HCT116 (cell line): Measurements from ENCODE around the gene PEX6. TPM values are rescaled to one million over a fixed set of nuclear protein-coding genes. Genes with fewer than 3 reads are reported as not detected.

Experiments
- ATAC-seq: fragments of 200-7000 bp; cut with Tn5 transposase; 2 replicates; pipeline ENCODE4 v1.9.1; 2020; ENCODE audit warnings: mild to moderate bottlenecking, moderate library complexity
- BruUV-seq: library from RNA; stranded (reverse); fragments of 400-500 nt; replicated peaks from 2 replicates; lab custom pipeline; 2021; lab: Mats Ljungman, UMichigan
- CTCF ChIA-PET: fragments of 300-600 bp; sonication (Branson Sonifier 250); formaldehyde crosslinking; loops from one replicate; lab custom pipeline; 2021; ENCODE audit warnings: antibody characterized with exemption; lab: Charles Lee
- POLR2A ChIA-PET: fragments of 300-600, 350-600 bp; sonication (Branson Sonifier 250); formaldehyde crosslinking; loops from one replicate; lab custom pipeline; 2021; ENCODE audit warnings: antibody characterized with exemption; lab: Charles Lee
- RAD21 ChIA-PET, 2 experiments: fragments of 300-600 bp; sonication (Branson Sonifier 250); formaldehyde crosslinking; loops; one replicate each; lab custom pipeline; 2023; ENCODE audit warnings: low total read pairs in 2 of 2; ENCODE audit not compliant: uncharacterized antibody in 2 of 2, unreplicated experiment in 2 of 2, low non-redundant PET in 1 of 2; lab: Charles Lee
- DNase-seq: peaks from one replicate; pipeline ENCODE4 v3.0.0-alpha.2; 2010; ENCODE audit warnings: low read depth, low spot score
- H2AFZ ChIP-seq: fragments of 200-600 bp; shearing (Covaris generic), sonication (generic); 2 replicates; pipeline ENCODE4 v1.6.1; 2017; ENCODE audit warnings: low read depth, mixed run types, mixed read lengths, antibody characterized with exemption, low read length; ENCODE audit not compliant: poor library complexity, severe bottlenecking
- H3K27ac ChIP-seq: 2 replicates; pipeline ENCODE4 v1.5.1; 2012; ENCODE audit warnings: low read depth, low read length
- H3K27me3 ChIP-seq: fragments of 200-600 bp; sonication (generic); 2 replicates; pipeline ENCODE4 v1.6.1; 2016; ENCODE audit warnings: mixed run types, low read length, mixed read lengths; ENCODE audit not compliant: insufficient read depth
- H3K36me3 ChIP-seq, 2 experiments: fragments of 200-500 bp in 1 of 2; fragments of 200-600 bp in 1 of 2; sonication (Bioruptor generic) in 1 of 2; sonication (generic) in 1 of 2; 2 replicates each; pipeline versions ENCODE4 v1.5.1 to v1.6.1; 2014 to 2016; ENCODE audit warnings: low read length in 2 of 2, inconsistent platforms in 1 of 2, mixed read lengths in 1 of 2, mixed run types in 1 of 2; ENCODE audit not compliant: insufficient read depth in 2 of 2, control insufficient read depth in 1 of 2
- H3K4me1 ChIP-seq, 2 experiments: fragments of 200-600 bp in 1 of 2; sonication (generic) in 1 of 2; 2 replicates each; pipeline versions ENCODE4 v1.5.1 to v1.6.1; 2012 to 2017; ENCODE audit warnings: low read length in 2 of 2, inconsistent platforms in 1 of 2, mild to moderate bottlenecking in 1 of 2, mixed read lengths in 1 of 2, mixed run types in 1 of 2, moderate library complexity in 1 of 2; ENCODE audit not compliant: insufficient read depth in 2 of 2, control insufficient read depth in 1 of 2
- H3K4me2 ChIP-seq: fragments of 200-600 bp; sonication (generic); 2 replicates; pipeline ENCODE4 v1.6.1; 2017; ENCODE audit warnings: mixed run types, low read length, mixed read lengths
- H3K4me3 ChIP-seq, 2 experiments: fragments of 200-600 bp in 1 of 2; sonication (generic) in 1 of 2; replicated peaks in 1 of 2; 2 replicates each; pipeline ENCODE4 v1.5.1; 2011 to 2016; ENCODE audit warnings: low read length in 2 of 2, control low read depth in 1 of 2, low read depth in 1 of 2, mild to moderate bottlenecking in 1 of 2, mixed read lengths in 1 of 2, mixed run types in 1 of 2
- H3K79me2 ChIP-seq: fragments of 200-600 bp; sonication (generic); 2 replicates; pipeline ENCODE4 v1.6.1; 2017; ENCODE audit warnings: mild to moderate bottlenecking, mixed run types, low read length, moderate library complexity, mixed read lengths; ENCODE audit not compliant: insufficient read depth
- H3K9ac ChIP-seq: fragments of 200-600 bp; sonication (generic); 2 replicates; pipeline ENCODE4 v1.6.1; 2016; ENCODE audit warnings: low read length, mixed read lengths
- H3K9me2 ChIP-seq: fragments of 200-600 bp; sonication (generic), shearing (Covaris generic); 2 replicates; pipeline ENCODE4 v1.6.1; 2017; ENCODE audit warnings: mixed run types, mild to moderate bottlenecking, moderate library complexity; ENCODE audit not compliant: insufficient read depth
- H3K9me3 ChIP-seq, 2 experiments: fragments of 200-500 bp in 1 of 2; fragments of 200-600 bp in 1 of 2; sonication (Bioruptor generic) in 1 of 2; sonication (generic) in 1 of 2; 2 replicates each; pipeline ENCODE4 v1.6.1; 2014 to 2017; ENCODE audit warnings: low read length in 2 of 2, mixed read lengths in 2 of 2, inconsistent platforms in 1 of 2, low read depth in 1 of 2, mild to moderate bottlenecking in 1 of 2, mixed run types in 1 of 2, moderate library complexity in 1 of 2; ENCODE audit not compliant: control insufficient read depth in 1 of 2, insufficient read depth in 1 of 2
- H4K20me1 ChIP-seq: fragments of 200-600 bp; sonication (generic), shearing (Covaris generic); 2 replicates; pipeline ENCODE4 v1.6.1; 2017; ENCODE audit warnings: mixed run types, mild to moderate bottlenecking, moderate library complexity; ENCODE audit not compliant: insufficient read depth
- CBX3 ChIP-seq: IDR thresholded peaks from 2 replicates; pipeline ENCODE4 v1.6.1; 2012; ENCODE audit warnings: low read depth
- CEBPB ChIP-seq: IDR thresholded peaks from 2 replicates; pipeline ENCODE4 v1.6.1; 2012; ENCODE audit warnings: low read depth
- EGR1 ChIP-seq: IDR thresholded peaks from 2 replicates; pipeline ENCODE4 v1.6.1; 2012; ENCODE audit warnings: low read depth
- ELF1 ChIP-seq: IDR thresholded peaks from 2 replicates; pipeline ENCODE4 v1.6.1; 2012; ENCODE audit warnings: low read depth, borderline replicate concordance
- EZH2 ChIP-seq: fragments of 200-600 bp; sonication (generic); IDR thresholded peaks from 2 replicates; pipeline ENCODE4 v1.6.1; 2017; ENCODE audit warnings: antibody characterized with exemption, mixed run types
- EZH2phosphoT487 ChIP-seq: fragments of 200-600 bp; IDR thresholded peaks from 2 replicates; pipeline ENCODE4 v1.6.1; 2018; ENCODE audit warnings: antibody characterized with exemption, borderline replicate concordance
- FOSL1 ChIP-seq: IDR thresholded peaks from 2 replicates; pipeline ENCODE4 v1.6.1; 2012; ENCODE audit warnings: low read depth
- JUND ChIP-seq: IDR thresholded peaks from 2 replicates; pipeline ENCODE4 v1.6.1; 2012
- POLR2A ChIP-seq: IDR thresholded peaks from 2 replicates; pipeline ENCODE4 v1.7.0; 2011; ENCODE audit warnings: borderline replicate concordance; ENCODE audit not compliant: insufficient read depth, insufficient read length; ENCODE audit errors: extremely low read depth
- POLR2AphosphoS5 ChIP-seq: IDR thresholded peaks from 2 replicates; pipeline ENCODE4 v1.6.1; 2011; ENCODE audit warnings: mild to moderate bottlenecking, low read depth, low read length, moderate library complexity
- RAD21 ChIP-seq: IDR thresholded peaks from 2 replicates; pipeline ENCODE4 v1.6.1; 2012; ENCODE audit warnings: low read depth, mild to moderate bottlenecking
- SP1 ChIP-seq: IDR thresholded peaks from 2 replicates; pipeline ENCODE4 v1.6.1; 2012; ENCODE audit warnings: low read depth
- SRF ChIP-seq: IDR thresholded peaks from 2 replicates; pipeline ENCODE4 v1.6.1; 2012; ENCODE audit warnings: low read depth
- TCF7L2 ChIP-seq: IDR thresholded peaks from 2 replicates; pipeline ENCODE4 v1.7.0; 2011; ENCODE audit warnings: borderline replicate concordance, inconsistent platforms; ENCODE audit not compliant: insufficient read depth, insufficient read length; ENCODE audit errors: extremely low read depth
- ZFX ChIP-seq: fragments of 450-650 bp; IDR thresholded peaks from 2 replicates; pipeline ENCODE4 v1.6.1; 2017
- intact Hi-C: fragments of 100-400 bp; cut with micrococcal nuclease; formaldehyde crosslinking; loops from 2 replicates; pipeline ENCODE4 v1.10.0; 2022
- total RNA-seq: library from RNA; stranded (reverse); gene quantifications from one replicate; pipeline ENCODE4 v1.2.1, GENCODE V29; 2021; ENCODE audit not compliant: unreplicated experiment
- TF ChIP-seq, protein P1 (sequence below): IDR thresholded peaks from 2 replicates; pipeline ENCODE4 v1.6.1; 2012; ENCODE audit warnings: low read depth
- TF ChIP-seq, protein P2 (sequence below), 3 experiments: fragments of 200-600 bp in 1 of 3; sonication (generic) in 1 of 3; IDR thresholded peaks in 2 of 3; conservative IDR thresholded peaks in 1 of 3; 2 replicates each; pipeline ENCODE4 v1.5.1; 2012 to 2017; ENCODE audit warnings: low read depth in 2 of 3, low read length in 2 of 3, antibody characterized with exemption in 1 of 3, borderline replicate concordance in 1 of 3, control low read depth in 1 of 3, mild to moderate bottlenecking in 1 of 3, mixed read lengths in 1 of 3, mixed run types in 1 of 3, moderate library complexity in 1 of 3; ENCODE audit not compliant: insufficient read depth in 1 of 3
- TF ChIP-seq, protein P3 (sequence below): IDR thresholded peaks from 2 replicates; pipeline ENCODE4 v1.6.1; 2011; ENCODE audit warnings: mild to moderate bottlenecking, low read length, moderate library complexity; ENCODE audit not compliant: insufficient replicate concordance; ENCODE audit errors: extremely low read depth

PEX6 gene
- total RNA-seq, 1 experiment from 2014 or later, result 21.4 TPM

DNA sequence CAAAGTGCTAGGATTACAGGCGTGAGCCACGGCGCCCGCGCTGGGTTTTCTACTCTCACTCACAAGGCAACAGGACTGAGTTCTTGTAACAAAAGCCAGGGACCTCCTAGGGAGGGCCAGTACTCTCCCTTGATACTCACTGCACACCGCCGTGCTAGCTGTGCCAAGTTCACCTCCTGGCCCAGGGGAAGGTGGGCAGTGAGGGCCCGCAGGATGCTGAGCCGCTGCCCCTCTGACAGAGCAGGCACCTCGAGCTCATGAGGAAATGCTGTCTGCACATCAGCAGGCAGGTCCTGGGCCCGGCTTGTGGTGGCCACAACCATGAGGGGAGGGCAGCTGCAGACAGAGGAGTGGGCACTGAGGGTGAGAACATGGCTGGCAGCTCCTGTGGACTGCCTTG lies 11.8 kb downstream of the PEX6 start:
- Histone ChIP-seq H3K27ac (no peak overlapping the region), H3K9me3 (no peaks in the 10 kb centered on the region), H3K36me3 (peaks cover 0 to 3% of the 10 kb centered on the region in 2 experiments; a peak in 2 of 4 replicates), H4K20me1 (no peaks in the 10 kb centered on the region), H3K4me1 (peaks cover 15 to 27% of the 10 kb centered on the region in 2 experiments), H3K79me2 (no peaks in the 10 kb centered on the region), H3K4me2 (no peak overlapping the region), H3K4me3 (no peak overlapping the region), H3K27me3 (no peaks in the 10 kb centered on the region), H2AFZ (no peak overlapping the region), H3K9me2 (no peaks in the 10 kb centered on the region), H3K9ac (no peak overlapping the region)
- CTCF ChIA-PET, result no interaction called here
- ATAC-seq (no peak), DNase-seq (no peak)
- TF ChIP-seq ELF1, result no peak
- no peak for TF ChIP-seq EGR1
- TF ChIP-seq CEBPB, result no peak
- TF ChIP-seq SP1, result no peak
- no peak for TF ChIP-seq POLR2AphosphoS5
- no peak for TF ChIP-seq RAD21
- no peak for TF ChIP-seq JUND
- TF ChIP-seq, protein P1, sequence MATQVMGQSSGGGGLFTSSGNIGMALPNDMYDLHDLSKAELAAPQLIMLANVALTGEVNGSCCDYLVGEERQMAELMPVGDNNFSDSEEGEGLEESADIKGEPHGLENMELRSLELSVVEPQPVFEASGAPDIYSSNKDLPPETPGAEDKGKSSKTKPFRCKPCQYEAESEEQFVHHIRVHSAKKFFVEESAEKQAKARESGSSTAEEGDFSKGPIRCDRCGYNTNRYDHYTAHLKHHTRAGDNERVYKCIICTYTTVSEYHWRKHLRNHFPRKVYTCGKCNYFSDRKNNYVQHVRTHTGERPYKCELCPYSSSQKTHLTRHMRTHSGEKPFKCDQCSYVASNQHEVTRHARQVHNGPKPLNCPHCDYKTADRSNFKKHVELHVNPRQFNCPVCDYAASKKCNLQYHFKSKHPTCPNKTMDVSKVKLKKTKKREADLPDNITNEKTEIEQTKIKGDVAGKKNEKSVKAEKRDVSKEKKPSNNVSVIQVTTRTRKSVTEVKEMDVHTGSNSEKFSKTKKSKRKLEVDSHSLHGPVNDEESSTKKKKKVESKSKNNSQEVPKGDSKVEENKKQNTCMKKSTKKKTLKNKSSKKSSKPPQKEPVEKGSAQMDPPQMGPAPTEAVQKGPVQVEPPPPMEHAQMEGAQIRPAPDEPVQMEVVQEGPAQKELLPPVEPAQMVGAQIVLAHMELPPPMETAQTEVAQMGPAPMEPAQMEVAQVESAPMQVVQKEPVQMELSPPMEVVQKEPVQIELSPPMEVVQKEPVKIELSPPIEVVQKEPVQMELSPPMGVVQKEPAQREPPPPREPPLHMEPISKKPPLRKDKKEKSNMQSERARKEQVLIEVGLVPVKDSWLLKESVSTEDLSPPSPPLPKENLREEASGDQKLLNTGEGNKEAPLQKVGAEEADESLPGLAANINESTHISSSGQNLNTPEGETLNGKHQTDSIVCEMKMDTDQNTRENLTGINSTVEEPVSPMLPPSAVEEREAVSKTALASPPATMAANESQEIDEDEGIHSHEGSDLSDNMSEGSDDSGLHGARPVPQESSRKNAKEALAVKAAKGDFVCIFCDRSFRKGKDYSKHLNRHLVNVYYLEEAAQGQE, result no peak
- no peak for TF ChIP-seq ZFX
- no peak for TF ChIP-seq SRF
- TF ChIP-seq TCF7L2, result no peak
- TF ChIP-seq FOSL1, result no peak
- TF ChIP-seq CBX3, result no peak
- no peak for TF ChIP-seq EZH2phosphoT487
- TF ChIP-seq POLR2A, result no peak
- TF ChIP-seq EZH2, result no peak
- TF ChIP-seq, protein P2, sequence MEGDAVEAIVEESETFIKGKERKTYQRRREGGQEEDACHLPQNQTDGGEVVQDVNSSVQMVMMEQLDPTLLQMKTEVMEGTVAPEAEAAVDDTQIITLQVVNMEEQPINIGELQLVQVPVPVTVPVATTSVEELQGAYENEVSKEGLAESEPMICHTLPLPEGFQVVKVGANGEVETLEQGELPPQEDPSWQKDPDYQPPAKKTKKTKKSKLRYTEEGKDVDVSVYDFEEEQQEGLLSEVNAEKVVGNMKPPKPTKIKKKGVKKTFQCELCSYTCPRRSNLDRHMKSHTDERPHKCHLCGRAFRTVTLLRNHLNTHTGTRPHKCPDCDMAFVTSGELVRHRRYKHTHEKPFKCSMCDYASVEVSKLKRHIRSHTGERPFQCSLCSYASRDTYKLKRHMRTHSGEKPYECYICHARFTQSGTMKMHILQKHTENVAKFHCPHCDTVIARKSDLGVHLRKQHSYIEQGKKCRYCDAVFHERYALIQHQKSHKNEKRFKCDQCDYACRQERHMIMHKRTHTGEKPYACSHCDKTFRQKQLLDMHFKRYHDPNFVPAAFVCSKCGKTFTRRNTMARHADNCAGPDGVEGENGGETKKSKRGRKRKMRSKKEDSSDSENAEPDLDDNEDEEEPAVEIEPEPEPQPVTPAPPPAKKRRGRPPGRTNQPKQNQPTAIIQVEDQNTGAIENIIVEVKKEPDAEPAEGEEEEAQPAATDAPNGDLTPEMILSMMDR (IDR thresholded peaks at IDR 0.05 in 2 of 3, conservative IDR thresholded peaks at IDR 0.05 in 1 of 3; ENCODE audit: borderline replicate concordance in 1 of 3, insufficient read depth in 1 of 3, low read depth in 2 of 3, low read length in 2 of 3), result no peak
- TF ChIP-seq, protein P3, sequence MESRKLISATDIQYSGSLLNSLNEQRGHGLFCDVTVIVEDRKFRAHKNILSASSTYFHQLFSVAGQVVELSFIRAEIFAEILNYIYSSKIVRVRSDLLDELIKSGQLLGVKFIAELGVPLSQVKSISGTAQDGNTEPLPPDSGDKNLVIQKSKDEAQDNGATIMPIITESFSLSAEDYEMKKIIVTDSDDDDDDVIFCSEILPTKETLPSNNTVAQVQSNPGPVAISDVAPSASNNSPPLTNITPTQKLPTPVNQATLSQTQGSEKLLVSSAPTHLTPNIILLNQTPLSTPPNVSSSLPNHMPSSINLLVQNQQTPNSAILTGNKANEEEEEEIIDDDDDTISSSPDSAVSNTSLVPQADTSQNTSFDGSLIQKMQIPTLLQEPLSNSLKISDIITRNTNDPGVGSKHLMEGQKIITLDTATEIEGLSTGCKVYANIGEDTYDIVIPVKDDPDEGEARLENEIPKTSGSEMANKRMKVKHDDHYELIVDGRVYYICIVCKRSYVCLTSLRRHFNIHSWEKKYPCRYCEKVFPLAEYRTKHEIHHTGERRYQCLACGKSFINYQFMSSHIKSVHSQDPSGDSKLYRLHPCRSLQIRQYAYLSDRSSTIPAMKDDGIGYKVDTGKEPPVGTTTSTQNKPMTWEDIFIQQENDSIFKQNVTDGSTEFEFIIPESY, result no peak
- BruUV-seq, result no TSS peak
- RAD21 ChIA-PET, result no interaction called here
- intact Hi-C loops, result no loop called here
- POLR2A ChIA-PET, result no interaction called here
